Measurements from ENCODE around the gene PITX1.
"Not testable (repeated sequence)": the region's sequence is repeated elsewhere in the genome, so short reads cannot be mapped to it uniquely, and the experiment has no call there.

The PITX1 gene

GRCh38 chr5:135033901-135034235 is at the start of gene PITX1:
Gene PITX1 (minus strand): TSS chr5:135034228. CDS start chr5:135033881, 347 bp downstream.
- DNase-seq, result no peak

GRCh38 chr5:135083334-135083733 is 49.3 kb upstream of the PITX1 start:
- not testable (repeated sequence) for DNase-seq

- DNase-seq, result no peak
Measured at GRCh38 chr5:135081240-135081639, 47.2 kb upstream of the PITX1 start.

GRCh38 chr5:135079760-135080159 is 45.7 kb upstream of the PITX1 start:
- no peak for DNase-seq

- no peak for DNase-seq
Measured at GRCh38 chr5:135079099-135079681, 45.2 kb upstream of the PITX1 start.

- no peak for DNase-seq
Measured at GRCh38 chr5:135076801-135077200, 42.8 kb upstream of the PITX1 start.

- no peak for DNase-seq
Measured at GRCh38 chr5:135076051-135076491, 42.0 kb upstream of the PITX1 start.

- DNase-seq, result no peak
Measured at GRCh38 chr5:135075621-135076020, 41.6 kb upstream of the PITX1 start.

GRCh38 chr5:135073761-135074345 is 39.8 kb upstream of the PITX1 start:
- DNase-seq, result no peak

GRCh38 chr5:135072387-135073281 is 38.6 kb upstream of the PITX1 start:
- DNase-seq, result no peak

- no peak for DNase-seq
Measured at GRCh38 chr5:135071311-135071710, 37.3 kb upstream of the PITX1 start.

- DNase-seq, result no peak
Measured at GRCh38 chr5:135069895-135070657, 36.0 kb upstream of the PITX1 start.

GRCh38 chr5:135069016-135069770 is 35.2 kb upstream of the PITX1 start:
- DNase-seq, result peak; percentile 25

GRCh38 chr5:135067587-135067986 is 33.6 kb upstream of the PITX1 start:
- DNase-seq, result no peak

GRCh38 chr5:135066781-135067180 is 32.8 kb upstream of the PITX1 start:
- DNase-seq, result no peak

- DNase-seq, result no peak
Measured at GRCh38 chr5:135065306-135066265, 31.6 kb upstream of the PITX1 start.

GRCh38 chr5:135064235-135064570 is 30.2 kb upstream of the PITX1 start:
- no peak for DNase-seq

- peak; percentile 61 for DNase-seq
Measured at GRCh38 chr5:135063511-135064234, 29.6 kb upstream of the PITX1 start.

- DNase-seq, result no peak
Measured at GRCh38 chr5:135063056-135063445, 29.0 kb upstream of the PITX1 start.

GRCh38 chr5:135062216-135063055 is 28.4 kb upstream of the PITX1 start:
- DNase-seq, result no peak
